ENCODE results near the gene P4HA3.
A peak's percentile ranks its signal among the peaks of the same experiment; 100 is the strongest.

Gene P4HA3

DNA sequence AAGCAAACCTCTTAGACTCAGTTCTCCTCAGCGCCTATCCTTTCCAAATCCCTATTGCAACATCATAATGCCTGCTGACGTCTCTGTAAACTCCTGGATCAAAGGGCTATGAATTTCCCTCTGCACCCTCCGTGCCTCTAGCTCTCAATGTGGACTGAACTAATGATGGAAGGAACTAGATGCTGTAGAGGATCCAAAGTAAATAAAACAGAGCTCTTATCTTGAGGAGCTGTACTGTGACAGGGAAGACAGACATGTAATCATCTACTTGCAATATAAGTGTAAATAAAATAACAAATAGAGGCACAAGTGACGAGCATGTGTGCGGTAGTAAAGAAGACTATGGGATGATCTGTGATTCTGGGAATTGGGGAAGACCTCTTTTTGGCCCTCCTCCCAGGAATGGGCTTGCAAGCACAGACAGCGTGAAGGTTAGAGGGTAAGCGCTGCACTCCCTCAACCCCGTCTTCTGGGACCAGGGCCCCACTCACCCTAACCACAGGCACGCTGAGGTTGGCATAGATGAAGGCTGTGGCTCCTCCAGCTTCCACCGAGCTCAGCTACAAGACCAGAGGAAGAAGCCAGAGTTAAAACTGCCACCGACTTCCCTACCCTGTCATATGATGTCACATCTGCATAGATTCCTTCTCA, 42.2 kb downstream of the P4HA3 start:
- H3K4me3 ChIP-seq (ENCODE audit: low read depth, low read length): no peak overlapping the region
- TF ChIP-seq MYC (IDR thresholded peaks at IDR 0.05; ENCODE audit: low read depth, low read length): 0 out of 2 replicates have a peak, but pooled peaks have one; percentile 10
- TF ChIP-seq, protein P1, sequence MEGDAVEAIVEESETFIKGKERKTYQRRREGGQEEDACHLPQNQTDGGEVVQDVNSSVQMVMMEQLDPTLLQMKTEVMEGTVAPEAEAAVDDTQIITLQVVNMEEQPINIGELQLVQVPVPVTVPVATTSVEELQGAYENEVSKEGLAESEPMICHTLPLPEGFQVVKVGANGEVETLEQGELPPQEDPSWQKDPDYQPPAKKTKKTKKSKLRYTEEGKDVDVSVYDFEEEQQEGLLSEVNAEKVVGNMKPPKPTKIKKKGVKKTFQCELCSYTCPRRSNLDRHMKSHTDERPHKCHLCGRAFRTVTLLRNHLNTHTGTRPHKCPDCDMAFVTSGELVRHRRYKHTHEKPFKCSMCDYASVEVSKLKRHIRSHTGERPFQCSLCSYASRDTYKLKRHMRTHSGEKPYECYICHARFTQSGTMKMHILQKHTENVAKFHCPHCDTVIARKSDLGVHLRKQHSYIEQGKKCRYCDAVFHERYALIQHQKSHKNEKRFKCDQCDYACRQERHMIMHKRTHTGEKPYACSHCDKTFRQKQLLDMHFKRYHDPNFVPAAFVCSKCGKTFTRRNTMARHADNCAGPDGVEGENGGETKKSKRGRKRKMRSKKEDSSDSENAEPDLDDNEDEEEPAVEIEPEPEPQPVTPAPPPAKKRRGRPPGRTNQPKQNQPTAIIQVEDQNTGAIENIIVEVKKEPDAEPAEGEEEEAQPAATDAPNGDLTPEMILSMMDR (IDR thresholded peaks at IDR 0.05; ENCODE audit: low read depth, low read length): no peak
- peak; percentile 73 for DNase-seq (ENCODE audit: low read depth)

DNA sequence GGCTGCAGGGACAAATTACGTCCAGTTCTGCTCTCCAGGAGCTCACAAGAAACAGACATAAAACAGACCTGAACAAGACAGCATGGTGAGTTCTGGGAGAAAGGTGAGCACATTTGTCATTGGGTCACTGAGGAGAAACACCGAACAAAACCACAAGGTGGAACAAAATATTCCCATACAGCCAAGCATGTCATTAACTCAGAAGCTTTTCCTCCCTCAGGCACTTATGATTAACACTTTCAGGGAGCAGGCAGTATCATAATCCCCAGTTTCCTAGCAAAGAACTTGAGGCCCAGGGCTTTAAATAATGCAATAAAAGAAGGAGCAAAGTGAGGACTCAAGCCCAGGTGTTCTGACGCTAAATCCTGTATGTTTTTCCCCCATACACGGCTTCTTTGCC, 43.0 kb downstream of the P4HA3 start:
- TF ChIP-seq, protein P2, sequence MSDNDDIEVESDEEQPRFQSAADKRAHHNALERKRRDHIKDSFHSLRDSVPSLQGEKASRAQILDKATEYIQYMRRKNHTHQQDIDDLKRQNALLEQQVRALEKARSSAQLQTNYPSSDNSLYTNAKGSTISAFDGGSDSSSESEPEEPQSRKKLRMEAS (IDR thresholded peaks at IDR 0.05; ENCODE audit: low read depth, low read length): no peak
- no peak for TF ChIP-seq MYC (IDR thresholded peaks at IDR 0.05; ENCODE audit: low read depth, low read length)
- no peak overlapping the region for H3K4me3 ChIP-seq (ENCODE audit: low read depth, low read length)
- no peak for DNase-seq (ENCODE audit: low read depth)

DNA sequence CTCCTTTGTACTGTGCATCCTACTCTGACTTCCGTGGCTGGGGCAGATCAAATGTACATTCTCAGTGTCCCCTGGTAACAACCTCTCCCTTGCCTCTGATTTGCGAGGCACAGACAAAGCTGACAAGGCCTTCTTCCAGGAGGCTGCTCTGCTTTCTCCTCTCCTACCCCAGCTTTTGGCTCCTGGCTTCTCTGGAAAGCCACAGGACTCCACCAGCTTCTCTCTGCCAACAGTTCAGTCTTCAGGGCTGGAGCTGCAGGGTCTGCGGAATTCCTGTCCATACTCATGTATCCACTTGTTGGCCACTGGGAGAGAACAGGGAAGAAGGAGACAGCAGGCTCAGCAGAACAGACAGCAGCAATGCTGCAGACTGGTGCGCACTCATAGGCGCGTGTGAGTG, 44.4 kb downstream of the P4HA3 start:
- no peak for DNase-seq (ENCODE audit: low read depth)
- H3K4me3 ChIP-seq (ENCODE audit: low read depth, low read length): no peak overlapping the region
- TF ChIP-seq, protein P2 (IDR thresholded peaks at IDR 0.05; ENCODE audit: low read depth, low read length): no peak
- TF ChIP-seq, protein P1 (IDR thresholded peaks at IDR 0.05; ENCODE audit: low read depth, low read length): no peak
- TF ChIP-seq POLR2A (IDR thresholded peaks at IDR 0.05; ENCODE audit: extremely low read depth, insufficient read length) (no peak), MYC (IDR thresholded peaks at IDR 0.05; ENCODE audit: low read depth, low read length) (no peak)

DNA sequence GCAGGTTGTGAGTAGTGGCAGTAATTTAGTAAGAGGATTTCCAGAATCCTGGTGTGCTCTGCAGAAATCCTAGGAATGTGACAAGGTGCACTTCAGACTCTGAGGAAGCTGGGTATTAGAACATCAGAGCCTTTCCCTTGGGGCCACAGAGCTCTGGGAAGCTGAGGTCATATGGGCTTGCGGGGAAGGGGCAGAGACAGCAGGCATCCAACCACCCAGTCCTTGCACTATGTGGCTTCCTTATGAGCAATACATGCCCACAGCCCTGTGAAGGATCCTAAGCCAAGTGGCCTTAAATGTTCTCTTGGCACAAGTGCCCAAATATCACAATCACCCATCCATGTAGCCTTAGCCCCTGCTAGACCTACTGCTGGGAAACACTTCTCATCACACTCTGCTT, 46.2 kb downstream of the P4HA3 start:
- no peak overlapping the region for H3K4me3 ChIP-seq (ENCODE audit: low read depth, low read length)
- DNase-seq (ENCODE audit: low read depth): no peak
- TF ChIP-seq, protein P2 (IDR thresholded peaks at IDR 0.05; ENCODE audit: low read depth, low read length): no peak
- no peak for TF ChIP-seq MYC (IDR thresholded peaks at IDR 0.05; ENCODE audit: low read depth, low read length)
- no peak for TF ChIP-seq POLR2A (IDR thresholded peaks at IDR 0.05; ENCODE audit: extremely low read depth, insufficient read length)
- TF ChIP-seq, protein P1 (IDR thresholded peaks at IDR 0.05; ENCODE audit: low read depth, low read length): no peak

DNA sequence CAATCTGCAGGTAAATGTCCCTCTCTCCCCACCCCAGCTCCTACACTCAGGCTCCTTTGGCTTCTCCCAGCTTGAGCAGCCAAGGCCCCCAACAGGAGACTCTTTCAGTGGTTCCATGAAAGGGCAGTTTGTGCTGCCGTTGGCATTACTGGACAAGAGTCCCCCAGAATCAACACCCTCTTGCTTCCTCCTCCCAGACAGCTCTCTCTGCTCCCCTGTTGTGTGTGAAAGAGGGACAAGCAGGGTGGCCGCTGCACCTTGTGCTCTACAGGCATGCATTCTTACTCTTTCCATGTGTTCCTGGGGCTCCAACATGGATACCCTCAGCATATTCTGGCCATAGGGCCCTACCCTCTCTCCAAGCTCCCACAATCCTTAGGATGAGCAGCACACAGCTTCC, 48.7 kb downstream of the P4HA3 start:
- H3K4me3 ChIP-seq (ENCODE audit: low read depth, low read length): no peak overlapping the region
- TF ChIP-seq, protein P1 (IDR thresholded peaks at IDR 0.05; ENCODE audit: low read depth, low read length): no peak
- TF ChIP-seq POLR2A (IDR thresholded peaks at IDR 0.05; ENCODE audit: extremely low read depth, insufficient read length) (no peak), MYC (IDR thresholded peaks at IDR 0.05; ENCODE audit: low read depth, low read length) (no peak)
- TF ChIP-seq, protein P2 (IDR thresholded peaks at IDR 0.05; ENCODE audit: low read depth, low read length): no peak
- DNase-seq (ENCODE audit: low read depth): no peak

DNA sequence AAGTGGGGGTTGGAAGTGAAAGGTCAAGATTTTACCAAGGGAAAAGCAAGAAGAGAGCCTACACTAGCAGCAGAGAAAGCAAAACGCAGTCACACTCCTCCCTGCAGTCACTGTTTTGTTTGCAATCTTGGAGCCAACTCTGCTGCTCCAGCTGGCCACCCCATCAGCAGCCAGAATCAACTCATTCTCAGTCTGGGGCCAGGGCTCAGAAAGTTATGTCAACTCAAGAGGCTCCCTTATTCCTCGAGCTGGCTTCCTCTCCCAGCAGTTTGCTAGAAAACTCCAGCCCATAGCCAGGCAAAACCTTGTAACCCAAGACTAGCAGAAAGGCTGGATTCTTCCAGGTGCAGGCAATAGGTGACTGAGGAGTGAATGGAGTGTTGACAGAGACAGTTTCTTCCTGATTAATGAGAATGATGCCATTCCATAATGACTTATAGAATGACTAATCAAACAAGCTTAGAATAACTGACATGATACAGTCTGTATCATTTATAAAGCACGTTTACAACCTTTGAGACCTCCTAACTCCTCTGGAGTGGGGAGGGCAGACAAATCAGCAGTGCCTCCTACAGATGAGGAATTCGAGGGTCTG, 53.4 kb downstream of the P4HA3 start:
- H3K4me3 ChIP-seq (ENCODE audit: low read depth, low read length): no peak overlapping the region
- no peak for DNase-seq (ENCODE audit: low read depth)

More for the DNA sequence above, 53.4 kb downstream of the P4HA3 start:
- TF ChIP-seq, protein P1 (IDR thresholded peaks at IDR 0.05; ENCODE audit: low read depth, low read length): no peak
- TF ChIP-seq, protein P2 (IDR thresholded peaks at IDR 0.05; ENCODE audit: low read depth, low read length): no peak
- TF ChIP-seq POLR2A (IDR thresholded peaks at IDR 0.05; ENCODE audit: extremely low read depth, insufficient read length) (no peak), MYC (IDR thresholded peaks at IDR 0.05; ENCODE audit: low read depth, low read length) (no peak)
